DMS153 treated with DMSO at 0.1 percent for 48 hours (cell line): ENCODE data around the gene ABCD2.
"Not testable (repeated sequence)": the region's sequence is repeated elsewhere in the genome, so short reads cannot be mapped to it uniquely, and the experiment has no call there.

Source experiments
- DNase-seq: peaks from one replicate; lab custom pipeline; 2025; ENCODE audit not compliant: unreplicated experiment; lab: John Stamatoyannopoulos, UW

ABCD2 gene

DNA sequence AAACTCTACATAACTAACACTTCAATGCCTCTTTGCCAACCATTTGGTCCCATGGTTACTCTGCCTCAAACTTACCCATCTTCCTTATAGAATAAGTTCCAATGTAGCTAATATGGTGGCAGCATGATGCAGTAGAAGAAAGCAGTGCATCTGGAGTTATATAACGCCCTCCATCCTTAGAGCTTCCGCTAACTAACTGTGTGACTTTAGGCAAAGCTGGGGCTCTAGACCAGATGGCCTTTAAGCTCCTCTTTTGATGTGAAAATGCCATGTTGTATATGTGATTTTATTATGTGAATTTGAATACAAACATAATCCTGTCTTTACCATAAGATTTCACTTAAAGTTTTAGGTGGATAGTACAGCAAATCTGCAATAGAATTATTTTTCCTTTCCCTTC lies 6.1 kb downstream of the ABCD2 start:
- DNase-seq = no peak

DNA sequence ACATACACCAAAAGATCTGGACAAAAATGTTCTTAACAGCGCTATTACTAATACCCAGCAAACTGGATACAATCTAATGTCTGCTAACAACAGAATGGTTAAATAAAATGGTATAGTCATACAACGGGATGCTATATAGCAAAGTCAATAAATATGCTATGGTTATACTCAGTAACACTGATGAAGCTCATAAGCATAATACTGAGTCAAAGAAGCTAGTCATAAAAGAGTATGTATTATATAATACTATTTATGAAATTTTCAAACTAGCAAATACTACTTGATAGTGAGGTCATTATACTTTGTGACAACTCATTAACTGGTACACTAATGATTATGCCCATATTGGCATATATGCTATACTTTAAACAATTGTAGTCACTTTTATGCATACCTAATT lies 7.4 kb downstream of the ABCD2 start:
- no peak for DNase-seq

DNA sequence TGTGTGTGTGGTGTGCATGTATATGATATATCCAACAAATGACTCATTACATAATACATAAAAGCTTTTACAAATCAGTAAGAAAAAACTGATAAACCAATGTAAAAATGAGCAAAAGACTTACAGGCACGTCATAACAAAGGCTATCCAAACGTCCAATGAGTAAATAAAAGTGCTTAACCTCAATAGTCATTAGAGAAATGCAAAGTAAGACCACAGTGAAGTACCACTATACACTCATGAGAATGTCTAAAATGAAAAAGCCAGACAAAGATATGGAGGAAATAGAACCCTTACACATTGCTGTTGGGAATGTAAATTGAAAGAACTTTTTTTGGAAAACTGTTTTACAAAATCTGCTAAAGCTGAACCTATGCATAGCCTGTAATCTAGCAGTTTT lies 7.8 kb downstream of the ABCD2 start:
- DNase-seq = no peak

DNA sequence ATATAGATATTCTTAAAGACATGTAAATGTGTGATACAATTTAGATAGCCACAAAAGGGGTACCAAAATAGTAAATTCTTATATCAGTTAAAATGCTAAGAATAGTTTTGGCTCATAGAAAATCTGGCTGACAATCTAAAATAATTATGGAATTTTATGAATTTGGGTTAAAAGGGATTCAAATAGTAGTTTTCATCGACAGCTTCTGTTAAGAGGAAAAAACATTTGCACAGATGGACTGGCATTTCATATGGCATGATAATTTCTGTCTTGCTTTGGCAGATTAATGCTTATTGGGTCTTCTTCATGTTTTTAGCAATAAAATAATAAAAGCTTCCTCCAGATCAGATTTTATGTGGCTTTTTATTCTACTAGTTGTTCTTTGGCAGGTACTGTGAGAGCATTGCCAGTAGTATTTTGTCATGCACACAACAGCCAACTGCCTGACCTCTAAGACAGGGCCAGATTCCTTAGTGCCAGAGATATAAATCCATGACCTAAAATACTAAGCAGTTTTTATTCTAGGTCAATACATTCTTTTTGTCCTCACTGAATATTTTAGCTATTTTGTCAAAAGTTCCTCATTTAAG lies 9.1 kb downstream of the ABCD2 start:
- DNase-seq = no peak

DNA sequence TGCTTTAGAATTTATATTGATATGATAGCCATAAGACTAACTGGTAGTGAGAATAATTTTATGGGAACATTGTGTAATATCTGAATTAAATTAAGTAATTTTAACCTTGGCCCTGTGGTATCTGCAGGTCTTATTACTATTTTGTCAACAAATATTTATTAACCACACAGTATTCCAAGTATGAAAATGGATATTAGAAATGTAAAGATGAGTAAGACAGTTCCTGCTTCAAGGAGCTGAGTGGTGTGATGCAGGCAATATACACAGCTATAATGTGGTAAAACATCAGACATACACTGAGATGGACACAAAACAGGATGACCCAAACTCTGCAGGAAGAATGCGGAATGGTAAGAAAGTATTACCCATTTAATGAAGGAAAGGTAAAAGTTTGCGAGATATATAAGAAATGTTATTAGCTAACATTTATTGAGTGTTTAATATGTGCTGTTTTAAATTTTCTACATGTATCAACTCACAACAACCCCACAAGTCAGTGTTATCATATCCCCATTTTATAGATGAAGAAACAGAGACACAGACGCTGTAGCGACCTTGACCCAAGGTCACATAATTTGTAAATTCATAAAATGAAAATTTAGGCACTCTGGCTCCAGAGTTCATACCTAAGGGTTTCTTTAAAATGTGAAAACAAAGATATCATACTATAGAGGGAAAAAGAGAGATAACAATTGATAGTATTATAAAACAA lies 12.7 kb downstream of the ABCD2 start:
- no peak for DNase-seq

DNA sequence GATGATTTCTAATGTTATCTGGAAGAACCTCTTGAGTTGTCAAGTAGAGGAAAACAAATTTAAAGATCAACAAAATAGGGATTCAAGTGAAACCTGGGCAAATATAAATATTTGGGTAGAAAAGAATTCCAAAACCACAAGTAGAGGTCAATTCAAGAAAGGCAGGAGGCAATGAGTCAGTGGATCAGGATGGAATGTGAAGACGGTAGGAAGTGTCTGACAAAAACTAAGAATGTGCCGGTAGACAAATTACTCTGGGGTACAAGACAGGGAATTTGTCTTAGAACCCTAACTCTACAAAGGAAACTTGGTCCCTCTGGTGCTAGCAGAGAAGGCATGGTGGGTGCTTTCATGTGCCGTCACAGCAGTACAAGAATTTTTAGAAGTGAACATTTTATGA lies 13.6 kb downstream of the ABCD2 start:
- no peak for DNase-seq

DNA sequence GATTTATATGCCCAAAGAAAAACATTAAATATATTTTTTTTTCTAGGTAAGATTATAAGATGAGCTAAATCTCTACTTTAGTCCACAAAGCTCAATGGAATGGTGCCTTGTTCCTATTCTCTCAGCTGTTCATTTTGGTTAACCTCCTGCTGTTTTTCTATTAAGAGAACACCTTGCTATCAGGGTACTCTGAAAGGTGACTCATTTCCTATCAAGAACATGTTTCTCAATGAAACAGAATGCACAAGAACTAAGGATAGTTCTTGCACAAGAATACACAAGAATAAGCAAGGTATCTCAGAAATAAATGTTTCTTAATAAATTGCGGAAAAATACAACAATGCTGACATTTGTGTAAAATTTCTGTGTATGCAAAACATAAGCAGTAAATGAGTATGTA lies 14.1 kb downstream of the ABCD2 start:
- no peak for DNase-seq

DNA sequence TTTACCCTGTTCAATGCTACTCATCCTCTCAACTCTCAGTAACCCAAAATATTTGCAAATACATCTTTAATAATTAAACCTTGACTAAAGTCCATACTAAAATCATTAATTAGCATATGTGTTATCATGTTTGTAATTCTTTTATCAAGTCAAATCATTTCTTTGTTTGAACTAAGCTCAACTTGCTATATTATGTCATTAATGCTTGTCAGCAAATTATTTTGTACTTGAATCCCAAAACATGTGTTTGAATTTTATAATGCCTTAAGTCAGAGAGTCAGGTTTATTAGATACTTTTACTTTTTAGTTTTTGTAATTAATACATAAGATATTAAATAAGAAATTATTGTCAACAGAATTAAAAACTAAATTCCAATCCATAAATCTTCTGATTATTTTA lies 16.5 kb downstream of the ABCD2 start:
- no peak for DNase-seq

DNA sequence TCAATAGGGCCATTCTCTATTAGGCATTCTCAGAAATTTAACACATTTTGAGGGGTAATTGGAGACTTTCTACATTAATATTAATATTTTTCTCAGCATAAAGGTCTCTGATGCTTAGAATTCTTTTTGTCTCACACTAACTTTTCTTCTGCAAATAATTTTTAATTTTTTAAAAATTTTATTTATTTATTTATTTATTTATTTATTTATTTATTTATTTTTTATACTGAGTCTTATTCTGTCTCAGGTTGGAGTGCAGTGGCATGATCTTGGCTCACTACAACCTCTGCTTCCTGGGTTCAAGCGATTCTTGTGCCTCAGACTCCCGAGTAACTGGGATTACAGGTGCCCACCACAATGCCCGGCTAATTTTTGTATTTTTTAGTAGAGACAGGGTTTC lies 17.7 kb downstream of the ABCD2 start:
- not testable (repeated sequence) for DNase-seq

DNA sequence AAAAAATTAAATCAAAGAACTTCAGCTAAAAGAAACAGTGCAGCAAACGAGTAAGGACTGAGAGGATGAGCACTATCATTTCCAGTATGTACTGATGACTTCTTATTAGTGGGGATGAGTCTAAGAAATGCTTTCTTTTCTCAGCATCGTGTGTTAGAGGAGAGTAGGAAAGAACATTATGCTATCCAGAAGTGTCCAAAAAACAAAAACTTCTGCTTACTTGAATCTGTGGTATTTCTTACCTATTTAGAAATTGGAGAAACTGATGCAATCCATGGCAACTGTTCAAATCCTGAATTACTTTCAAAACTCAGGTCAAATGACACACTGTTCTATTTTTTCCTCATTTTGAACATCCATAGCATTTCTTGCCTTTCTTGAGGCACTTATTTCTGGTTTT lies 23.7 kb downstream of the ABCD2 start:
- no peak for DNase-seq

DNA sequence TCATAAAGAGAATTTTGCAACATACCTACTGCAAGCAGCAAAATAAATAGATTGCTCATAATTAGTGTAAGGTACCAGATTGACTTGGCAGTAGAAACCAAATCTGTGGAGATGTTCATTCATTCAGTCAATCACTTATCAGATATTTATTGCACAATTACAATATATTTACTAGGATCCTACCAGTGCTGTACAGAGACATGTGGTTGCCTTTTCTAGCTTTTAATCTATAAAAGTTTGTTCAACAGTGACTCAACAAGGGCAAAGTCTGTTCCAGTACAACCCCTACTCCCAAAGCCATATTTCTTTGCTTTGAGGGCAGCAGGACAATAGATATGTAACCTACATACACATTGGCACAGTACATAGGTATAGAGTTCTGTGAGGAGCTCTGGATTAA lies 27.3 kb downstream of the ABCD2 start:
- no peak for DNase-seq

DNA sequence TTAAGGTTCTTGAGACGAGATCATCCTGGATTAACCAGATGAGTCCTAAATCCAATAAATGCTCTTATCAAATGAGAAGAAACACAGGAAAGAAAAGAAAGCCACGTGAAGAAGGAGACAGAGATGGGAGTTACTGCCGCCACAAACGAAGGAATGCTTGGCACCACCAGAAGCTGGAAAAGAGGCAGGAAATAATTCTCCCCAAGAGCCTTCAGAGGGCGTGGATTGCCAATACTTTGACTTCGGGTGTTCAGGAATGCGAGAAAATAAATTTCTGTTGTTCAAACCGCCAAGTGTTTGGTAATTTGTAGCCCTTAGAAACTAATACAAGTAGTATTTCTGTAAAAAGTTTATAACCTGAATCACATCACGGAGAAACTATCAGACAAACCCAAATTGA lies 31.3 kb downstream of the ABCD2 start:
- no peak for DNase-seq

DNA sequence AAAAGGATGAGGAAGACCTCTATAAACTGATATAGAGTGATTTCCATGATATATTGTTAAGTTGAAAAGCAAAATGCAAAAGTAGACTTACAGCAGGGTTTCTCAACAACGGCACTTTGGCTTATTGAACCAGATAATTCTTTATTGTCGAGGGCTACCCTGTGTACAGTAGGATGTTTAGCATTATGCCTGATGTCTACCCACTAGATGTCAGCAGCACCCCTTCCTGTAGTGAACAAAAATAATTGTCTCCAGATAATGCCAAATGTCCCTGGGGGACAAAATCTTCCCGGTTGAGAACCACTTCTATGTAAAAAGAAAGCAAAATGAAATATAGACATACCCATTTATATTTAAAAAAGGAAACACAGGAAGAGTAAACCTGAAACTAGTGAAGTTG lies 32.4 kb downstream of the ABCD2 start:
- DNase-seq = no peak

DNA sequence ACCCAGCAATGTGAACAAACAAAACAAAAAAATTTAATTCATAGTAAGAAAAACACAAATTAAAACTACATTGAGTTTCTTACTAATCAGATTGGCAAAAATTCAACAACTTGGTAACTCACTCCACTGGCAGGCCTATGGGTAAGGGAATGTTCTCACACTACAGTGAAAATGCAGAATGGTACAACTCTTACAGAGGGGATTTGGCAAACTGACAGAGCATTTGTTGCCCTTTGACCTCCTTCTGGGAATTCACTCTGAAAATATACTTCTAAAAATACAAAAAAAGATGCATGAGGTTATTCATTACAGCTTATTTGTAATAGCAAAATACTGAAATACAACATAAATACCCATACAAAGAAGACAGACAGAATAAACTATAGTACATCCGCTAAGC lies 32.8 kb downstream of the ABCD2 start:
- DNase-seq = no peak

DNA sequence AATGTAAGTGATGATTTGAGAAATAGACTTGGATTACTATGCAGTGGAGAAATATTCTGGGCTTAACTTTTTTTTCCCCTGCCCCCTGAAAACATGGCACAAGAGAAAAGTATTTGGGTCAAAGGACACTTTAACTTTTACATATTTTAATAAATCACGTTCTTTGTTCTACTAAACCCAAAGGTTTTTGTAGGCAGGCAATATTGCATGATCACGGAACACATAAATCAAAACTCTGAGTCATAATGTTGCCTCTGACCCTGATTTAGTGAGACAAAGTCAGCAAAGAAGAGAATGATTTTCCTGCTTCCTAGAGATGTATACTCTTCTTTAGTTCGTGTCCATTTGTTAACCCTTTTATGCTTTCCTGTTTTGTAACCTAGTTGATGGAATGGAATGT lies 38.0 kb downstream of the ABCD2 start:
- no peak for DNase-seq

DNA sequence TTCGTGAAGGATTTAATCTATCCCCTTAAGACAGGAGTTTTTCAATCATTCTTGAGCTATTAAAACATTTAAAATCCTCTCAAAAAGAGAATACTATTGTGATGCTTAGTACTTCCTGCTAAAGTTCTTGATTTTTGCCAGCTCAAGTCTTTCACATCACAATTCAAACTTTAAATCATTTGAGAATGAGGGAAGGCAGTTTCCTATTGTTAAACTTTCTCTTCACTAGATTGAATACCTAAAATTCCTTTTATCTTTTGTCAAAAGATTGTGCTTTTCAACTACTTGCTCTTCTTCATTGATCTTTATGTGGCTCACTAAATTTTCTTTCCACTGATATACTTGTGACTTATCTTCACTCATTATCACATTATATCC lies 44.1 kb downstream of the ABCD2 start:
- DNase-seq = no peak

DNA sequence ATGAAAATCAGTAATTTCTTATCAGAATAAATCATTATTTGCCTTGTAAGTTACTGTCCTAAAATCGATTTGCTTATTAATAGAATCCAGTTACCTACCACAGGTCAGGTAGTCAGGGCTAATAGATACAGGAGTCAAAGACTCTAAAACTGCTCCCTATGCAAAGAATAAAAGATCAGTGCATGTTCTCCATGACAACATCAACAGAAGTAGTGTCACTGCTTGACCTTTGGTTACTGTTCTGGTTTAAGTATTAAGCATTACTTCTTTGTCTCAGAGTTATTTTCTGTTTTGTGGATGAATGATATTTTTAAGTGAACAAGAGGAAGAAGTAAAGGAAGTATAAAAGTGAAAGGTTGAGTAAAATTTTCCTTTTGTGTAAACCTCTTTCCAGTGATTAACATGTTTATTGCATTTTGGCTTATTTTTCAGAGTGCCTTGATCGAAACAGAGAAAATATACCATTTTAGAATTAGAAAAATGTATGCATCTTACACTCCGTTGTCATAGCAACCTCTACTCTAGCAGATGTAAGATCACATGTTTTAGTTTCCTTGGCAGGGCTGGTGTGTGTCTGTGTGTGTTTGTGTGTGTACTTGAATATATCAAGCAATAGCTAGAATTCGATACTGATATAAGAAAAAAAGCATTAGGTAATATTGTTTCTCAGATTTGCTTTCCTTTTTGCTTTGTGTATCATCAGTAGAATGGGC lies 44.7 kb downstream of the ABCD2 start:
- DNase-seq = no peak

DNA sequence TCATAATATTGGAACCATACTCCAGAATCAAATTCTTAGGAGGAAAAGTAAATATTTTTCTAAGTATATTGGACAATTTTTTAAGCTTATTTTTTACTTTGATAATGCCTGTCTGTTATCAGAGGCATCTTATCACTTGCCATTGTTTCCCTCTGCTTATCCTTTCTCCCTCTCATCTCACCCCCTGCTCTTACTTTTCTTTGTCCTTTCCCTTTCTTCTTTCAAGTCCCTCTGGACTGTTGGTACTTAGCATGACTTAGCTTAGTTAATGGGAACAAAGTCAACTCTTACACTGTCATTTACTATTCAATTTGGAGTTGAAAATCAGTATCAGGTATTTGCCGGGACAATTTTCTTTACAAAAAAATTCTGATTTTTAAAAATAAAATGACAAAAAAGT lies 45.2 kb downstream of the ABCD2 start:
- DNase-seq = no peak

DNA sequence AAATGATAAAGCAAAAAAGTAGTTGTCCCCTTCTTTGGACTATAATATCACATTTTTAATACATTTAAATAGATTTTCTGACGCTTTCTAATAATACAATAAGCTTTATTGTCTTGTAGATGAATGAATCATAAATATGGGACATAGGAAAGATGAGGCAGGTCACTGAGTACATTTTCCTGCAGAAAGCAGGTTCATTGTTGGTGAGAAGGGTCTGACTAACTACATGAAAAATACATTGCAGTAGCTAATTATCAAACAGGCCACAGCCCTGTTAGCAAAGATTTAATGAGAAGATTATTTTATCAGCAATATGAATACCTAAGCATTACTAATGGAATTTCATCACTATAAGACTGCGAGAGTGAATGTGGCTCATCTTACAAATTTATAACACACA lies 45.6 kb downstream of the ABCD2 start:
- no peak for DNase-seq

DNA sequence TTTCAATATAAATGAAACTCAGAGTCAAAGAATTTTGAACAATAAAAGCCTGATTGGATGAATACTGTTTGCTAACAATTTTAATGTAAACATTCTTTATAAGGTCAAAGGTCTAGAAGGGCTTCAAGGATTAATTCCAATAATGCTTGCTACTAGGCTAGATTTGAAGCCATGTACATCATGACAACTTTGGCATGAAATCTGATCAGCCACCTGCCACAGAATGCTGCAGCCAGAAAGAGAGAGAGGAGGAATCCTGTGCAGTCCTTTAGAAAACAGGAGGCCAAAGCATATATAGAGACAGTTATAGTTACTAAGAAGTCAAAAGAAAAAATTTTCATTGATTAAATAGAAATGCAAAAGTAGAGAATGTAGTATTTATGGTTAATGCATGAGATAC lies 47.1 kb downstream of the ABCD2 start:
- no peak for DNase-seq

DNA sequence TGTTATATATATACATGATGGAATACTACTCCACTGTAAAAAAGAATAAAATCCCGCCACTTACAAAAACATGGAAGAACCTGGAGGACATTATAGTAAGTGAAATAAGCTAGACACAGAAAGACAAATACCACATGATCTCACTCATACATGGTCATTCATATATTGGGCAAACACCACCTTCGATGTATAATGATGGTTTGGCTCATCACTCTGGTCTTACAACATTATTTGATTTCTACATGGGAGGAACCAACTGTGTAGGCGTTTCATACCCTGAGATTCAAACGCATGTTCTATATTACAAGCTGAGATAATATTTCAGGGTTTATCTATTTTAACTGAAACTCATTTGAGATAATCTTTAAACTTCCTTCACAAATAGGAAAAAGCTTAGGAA lies 48.3 kb downstream of the ABCD2 start:
- DNase-seq = no peak

DNA sequence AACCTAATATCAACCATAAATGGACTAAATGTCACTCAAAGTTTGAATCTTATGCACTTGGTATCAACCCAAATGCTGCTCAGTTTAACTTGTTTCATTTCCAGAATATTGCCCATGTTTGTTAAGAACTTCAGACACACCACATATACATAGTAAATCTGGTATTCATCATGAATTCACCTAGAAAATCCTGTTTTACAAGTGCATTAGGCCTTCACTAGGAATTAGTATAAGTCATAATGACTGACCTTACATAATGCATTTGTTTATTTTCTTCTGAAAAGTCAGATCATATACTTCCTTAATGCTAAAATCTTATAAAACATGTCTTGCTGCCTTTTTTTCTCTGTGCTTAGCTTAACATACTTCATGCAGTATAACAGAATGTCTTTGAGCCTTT lies 66.1 kb downstream of the ABCD2 start:
- no peak for DNase-seq

DNA sequence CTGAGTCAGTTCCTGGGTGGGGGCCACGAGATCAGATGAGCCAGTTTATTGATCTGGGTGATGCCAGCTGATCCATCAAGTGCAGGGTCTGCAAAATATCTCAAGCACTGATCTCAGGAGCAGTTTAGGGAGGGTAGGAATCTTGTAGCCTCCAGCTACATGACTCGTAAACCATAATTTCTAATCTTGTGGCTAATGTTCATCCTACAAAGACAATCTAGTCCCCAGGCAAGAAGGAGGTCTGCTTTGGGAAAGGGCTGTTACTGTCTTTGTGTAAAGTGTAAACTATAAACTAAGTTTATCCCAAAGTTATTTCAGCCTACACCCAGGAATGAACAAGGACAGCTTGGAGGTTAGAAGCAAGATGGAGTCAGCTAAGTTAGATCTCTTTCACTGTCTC lies 75.4 kb downstream of the ABCD2 start:
- DNase-seq = not testable (repeated sequence)
